ENCODE measurements around the gene SMAD5.

The SMAD5 gene

DNA sequence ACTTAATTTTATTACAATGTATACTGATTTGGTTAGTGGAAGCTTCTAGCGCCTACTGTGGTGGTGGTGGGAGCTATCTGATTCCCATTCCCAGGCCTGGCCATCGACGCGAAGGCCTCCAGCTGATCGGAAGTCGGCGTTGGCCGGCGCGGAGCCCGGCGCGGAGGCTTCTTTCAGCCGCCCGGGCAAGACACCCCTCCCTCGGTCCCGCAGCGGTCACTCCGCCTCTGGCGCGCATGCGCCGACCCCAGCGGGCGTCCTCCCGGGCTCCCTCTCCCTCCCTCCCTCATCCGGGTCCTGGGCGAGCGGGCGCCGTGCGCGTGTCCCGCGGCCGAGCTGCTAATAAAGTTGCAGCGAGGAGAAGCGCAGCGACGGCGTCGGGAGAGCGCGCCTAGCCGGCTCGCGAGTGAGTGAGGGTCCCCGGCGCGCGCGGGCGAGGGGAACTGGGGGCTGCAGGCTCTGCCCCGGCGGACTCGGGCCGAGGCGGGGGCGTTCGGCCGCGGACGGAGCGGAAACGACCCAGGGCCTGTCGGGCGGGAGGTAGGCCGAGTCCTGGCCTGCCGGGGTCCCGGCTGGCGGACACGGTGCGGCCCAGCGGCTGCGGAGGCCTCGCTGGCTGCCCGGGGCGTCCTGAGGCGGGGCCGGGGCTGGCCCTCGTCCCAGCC, at the start of gene SMAD5:
TSS of gene SMAD5 (plus strand) at position 289 of the 665 bp plus-strand sequence. CDS start 20,916 bp downstream, outside the sequence.
- peak; percentile 68 for DNase-seq (ENCODE audit: low read depth)

- no peak for DNase-seq (ENCODE audit: low read depth)
Measured at GRCh38 chr5:136084698-136085097, 47.9 kb upstream of the SMAD5 start.

GRCh38 chr5:136086783-136087566, 45.7 kb upstream of the SMAD5 start:
- DNase-seq (ENCODE audit: low read depth): no peak

DNA sequence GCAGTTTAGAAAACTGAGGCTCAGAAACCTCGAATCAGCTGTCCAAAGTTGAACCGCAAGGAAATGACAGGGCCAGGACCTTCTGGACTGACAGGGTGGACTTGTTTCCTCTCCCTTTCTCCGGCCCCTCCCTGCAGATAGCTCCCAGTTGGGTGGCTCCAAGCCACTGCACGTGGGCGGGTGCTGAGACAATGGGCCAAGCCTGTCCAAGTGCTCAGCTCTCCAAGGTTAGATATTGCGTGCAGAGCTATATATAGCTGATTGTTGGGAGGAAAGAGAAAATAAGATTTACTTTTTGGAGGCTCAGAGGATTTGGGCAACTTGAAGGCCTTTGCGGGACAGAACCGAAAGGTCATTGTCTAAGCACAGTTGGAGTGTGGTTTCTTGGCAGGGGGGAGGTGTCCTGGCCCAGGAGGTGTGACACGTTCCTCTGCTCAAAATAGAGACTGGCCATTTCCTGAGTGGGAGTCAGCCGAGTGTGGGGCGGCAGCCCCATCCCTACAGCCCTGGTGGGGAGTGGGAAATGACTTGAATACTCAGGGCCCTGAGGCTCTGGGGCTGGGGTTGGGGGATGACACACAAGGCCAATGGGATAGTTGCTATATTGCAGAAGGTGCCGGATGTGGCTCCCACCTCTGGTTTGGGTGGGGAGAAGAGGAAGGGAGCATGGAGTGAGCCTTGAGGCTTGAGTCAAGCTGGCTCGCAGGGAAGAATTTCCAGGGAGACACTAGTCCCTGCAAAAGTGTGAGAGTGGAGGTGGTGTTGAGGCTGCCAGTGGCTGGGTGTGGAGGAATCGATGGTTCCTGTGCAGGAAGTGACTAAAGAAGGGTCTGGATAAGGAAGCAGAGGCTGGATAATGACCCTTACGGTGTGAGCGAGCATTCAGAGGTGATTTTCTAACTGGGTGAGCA, 44.4 kb upstream of the SMAD5 start:
- no peak for DNase-seq (ENCODE audit: low read depth)

DNA sequence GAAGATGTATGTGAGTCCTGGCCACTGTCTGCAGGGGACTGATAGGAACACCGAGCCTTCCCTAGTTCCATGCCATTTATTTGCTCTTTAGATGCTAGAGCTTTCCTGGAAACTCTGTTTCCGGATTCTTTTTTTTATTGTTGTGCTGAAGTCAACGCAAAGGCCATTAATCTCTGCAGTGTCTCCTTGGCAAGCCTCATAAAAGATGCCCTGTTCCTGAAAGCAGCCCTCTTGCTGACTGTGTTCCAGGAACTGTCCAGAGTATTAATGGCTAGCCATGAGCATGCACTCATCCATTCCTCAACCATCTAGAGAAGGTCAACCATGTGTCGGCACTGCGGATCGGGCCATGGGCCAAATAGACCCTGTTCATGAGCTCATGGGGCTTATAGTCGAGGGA, 42.9 kb upstream of the SMAD5 start:
- DNase-seq (ENCODE audit: low read depth): no peak

GRCh38 chr5:136090319-136090718, 42.3 kb upstream of the SMAD5 start:
- no peak for DNase-seq (ENCODE audit: low read depth)

DNA sequence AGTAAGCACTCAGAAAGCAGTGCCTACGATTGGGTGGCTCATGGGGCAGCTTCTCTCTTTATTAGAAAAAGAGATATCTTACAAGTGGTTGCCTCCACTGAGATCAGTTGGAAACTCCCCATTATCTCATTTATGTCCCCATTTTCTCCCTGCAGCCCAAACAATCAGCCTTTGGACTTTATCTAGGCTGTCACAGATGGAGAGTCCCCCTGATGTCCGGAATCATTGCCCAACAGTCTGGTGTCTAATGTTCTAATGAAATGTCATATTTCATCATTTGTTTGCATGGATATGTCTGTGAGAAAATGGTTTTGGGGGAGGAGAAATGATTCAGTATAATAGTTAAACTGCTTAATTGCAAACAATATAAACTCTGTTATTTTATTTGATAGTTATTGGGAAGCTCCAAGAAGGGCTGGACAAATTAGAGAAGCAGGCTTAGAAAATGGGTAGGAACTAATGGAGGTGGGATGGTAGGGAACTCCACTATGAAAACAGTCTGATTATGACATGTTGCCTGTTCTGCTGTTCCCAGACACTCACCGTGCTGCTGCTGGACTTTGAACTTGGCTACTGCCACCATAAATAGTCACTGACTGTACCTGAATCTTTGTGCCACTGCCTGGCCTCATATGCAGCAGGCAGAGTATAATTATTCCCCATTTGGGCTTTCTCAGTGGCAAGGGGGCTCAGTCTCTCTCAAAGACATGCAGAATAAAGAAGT, 38.3 kb upstream of the SMAD5 start:
- no peak for DNase-seq (ENCODE audit: low read depth)

DNA sequence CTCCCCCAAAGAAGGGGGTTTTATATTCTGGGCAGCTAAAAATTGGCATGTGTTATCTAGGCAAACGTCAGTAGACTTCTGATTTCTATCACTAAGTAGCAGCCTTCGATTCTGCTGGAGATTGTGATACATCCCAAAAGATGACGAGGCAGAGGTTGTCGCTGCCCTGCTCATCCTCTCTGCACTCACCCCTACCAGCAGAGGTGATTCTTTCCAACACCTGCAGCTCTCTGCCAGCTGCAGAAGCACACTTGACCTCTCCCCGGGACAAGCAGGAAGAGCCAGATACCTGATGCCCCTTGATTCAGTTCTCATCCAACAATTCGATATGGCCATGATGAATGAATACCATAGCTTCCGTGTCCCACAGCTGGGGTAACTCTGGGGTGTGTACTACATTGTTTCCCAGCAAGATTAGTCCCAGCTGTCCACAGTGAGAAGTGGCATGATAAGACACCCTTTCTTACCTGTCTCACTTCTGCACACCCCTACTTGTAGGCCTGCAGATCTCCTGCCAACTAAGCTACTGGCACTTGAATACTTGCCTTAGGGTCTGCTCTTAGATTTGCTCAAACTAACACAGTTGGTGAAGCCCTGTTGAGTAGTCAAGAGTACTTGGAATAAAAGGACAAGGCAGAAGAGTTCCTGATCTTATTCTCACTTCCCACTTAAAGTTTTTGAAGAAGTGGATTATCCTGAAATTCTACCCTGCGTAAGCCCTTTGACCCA, 37.6 kb upstream of the SMAD5 start:
- no peak for DNase-seq (ENCODE audit: low read depth)

DNA sequence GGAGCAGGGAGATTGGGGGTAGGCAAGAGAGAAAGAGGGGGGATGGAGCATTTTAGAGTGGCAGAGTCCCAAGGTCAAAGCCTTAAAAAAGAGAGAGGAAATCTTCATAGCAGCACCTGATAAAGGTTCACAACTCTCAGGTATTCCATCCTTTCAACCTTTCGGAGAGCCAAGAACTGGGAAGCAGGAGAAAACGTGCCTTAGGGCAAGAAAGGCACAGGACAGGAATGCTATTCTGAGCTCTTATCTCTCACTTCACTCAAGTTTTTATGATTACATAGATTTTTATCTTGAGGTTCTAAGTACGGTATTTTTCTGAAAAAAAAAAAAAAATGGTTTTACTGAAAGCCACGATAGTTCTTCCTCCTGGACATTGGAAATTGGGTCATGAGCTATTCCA, 34.5 kb upstream of the SMAD5 start:
- no peak for DNase-seq (ENCODE audit: low read depth)

- DNase-seq (ENCODE audit: low read depth): no peak
Measured at GRCh38 chr5:136099870-136100269, 32.8 kb upstream of the SMAD5 start.

DNA sequence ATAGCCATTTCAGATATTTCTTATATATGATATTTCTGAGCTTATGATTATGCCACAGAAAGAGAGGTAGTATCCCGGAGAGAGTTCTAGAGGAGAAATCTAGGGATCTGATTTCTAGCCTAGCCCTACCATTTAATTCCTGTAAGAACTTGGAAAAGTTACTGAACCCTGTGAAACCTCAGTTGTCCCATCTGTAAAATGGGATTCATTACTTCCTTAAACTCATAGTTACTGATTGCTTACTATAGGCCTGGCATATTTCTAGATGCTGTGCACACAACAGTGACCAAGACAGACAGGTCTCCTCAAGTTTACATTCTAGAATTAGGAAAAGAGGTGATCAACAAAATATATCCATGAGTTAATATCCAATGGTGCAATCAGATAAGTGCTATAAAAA, 30.8 kb upstream of the SMAD5 start:
- DNase-seq (ENCODE audit: low read depth): no peak

- no peak for DNase-seq (ENCODE audit: low read depth)
Measured at GRCh38 chr5:136103118-136103517, 29.5 kb upstream of the SMAD5 start.

GRCh38 chr5:136104306-136104965, 28.2 kb upstream of the SMAD5 start:
- DNase-seq (ENCODE audit: low read depth): no peak

- DNase-seq (ENCODE audit: low read depth): no peak
Measured at GRCh38 chr5:136106351-136107031, 26.2 kb upstream of the SMAD5 start.

DNA sequence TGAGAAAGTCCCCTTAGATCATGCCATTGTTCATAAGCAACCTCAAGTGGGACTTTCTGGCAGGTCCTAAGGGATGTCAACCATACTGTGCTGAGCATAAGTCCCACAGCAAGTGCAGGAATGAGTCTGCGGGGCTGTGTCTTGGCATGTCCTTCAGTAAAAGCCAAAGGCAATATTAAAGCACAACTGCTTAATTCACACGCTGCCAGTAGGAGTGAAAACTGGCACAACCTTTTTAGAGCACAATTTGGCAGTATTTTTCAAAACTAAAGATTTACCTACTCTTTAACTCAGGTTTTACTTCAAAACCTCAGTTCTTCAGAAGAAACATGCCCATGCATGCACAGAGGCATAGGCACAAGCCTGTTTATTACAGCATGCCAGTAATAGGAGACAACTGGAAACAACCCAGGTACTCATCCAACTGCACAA, 24.4 kb upstream of the SMAD5 start:
- no peak for DNase-seq (ENCODE audit: low read depth)

DNA sequence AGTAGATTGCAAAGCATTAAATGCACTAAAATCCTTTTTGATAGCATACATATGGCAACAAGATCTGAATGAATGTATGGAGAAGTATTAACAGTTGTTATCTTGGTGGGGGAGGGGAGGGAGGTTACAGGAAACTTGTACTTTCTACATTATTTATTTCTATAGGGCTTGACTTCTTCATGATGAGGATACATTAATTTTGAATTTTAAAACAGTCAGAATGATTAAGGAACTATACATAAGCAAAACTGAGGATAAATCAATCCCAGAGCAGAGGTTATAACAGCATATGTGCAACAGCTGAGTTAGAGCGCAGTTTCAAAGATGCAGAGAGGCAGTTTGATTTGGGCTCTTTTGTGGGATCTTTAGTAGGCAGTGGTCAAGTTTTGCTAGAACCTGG, 23.9 kb upstream of the SMAD5 start:
- no peak for DNase-seq (ENCODE audit: low read depth)

DNA sequence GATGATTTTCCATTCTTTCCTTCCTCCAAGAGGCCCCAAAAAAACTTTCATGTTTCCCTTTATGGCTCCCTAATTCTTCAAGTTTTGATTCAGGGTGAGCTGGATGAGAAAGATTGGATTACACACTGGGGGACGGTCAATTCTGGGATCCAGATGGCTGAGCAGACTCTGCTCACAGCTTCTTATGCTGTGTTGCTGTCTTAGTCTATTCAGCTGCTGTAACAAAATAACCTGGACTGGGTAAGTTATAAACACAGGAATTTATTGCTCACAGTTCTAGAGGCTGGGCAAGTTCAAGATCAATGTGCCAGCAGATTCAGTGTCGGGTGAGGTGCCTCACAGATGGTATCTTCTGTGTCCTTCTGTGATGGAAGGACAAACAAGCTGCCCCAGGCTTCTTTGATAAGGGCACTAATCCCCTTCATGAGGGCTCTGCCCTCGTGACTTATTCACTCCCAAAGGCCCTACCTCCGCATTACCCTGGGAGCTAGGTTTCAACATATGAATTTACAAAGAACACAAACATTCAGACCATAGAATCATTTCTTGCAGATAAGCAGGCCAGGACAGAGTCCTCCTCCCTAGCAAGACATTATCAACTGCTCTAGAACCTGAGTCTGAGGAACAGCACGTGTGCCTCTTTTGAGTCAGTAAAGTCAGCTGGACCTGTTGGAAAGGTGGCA, 23.1 kb upstream of the SMAD5 start:
- DNase-seq (ENCODE audit: low read depth): no peak

- DNase-seq (ENCODE audit: low read depth): no peak
Measured at GRCh38 chr5:136113606-136114005, 19.0 kb upstream of the SMAD5 start.

DNA sequence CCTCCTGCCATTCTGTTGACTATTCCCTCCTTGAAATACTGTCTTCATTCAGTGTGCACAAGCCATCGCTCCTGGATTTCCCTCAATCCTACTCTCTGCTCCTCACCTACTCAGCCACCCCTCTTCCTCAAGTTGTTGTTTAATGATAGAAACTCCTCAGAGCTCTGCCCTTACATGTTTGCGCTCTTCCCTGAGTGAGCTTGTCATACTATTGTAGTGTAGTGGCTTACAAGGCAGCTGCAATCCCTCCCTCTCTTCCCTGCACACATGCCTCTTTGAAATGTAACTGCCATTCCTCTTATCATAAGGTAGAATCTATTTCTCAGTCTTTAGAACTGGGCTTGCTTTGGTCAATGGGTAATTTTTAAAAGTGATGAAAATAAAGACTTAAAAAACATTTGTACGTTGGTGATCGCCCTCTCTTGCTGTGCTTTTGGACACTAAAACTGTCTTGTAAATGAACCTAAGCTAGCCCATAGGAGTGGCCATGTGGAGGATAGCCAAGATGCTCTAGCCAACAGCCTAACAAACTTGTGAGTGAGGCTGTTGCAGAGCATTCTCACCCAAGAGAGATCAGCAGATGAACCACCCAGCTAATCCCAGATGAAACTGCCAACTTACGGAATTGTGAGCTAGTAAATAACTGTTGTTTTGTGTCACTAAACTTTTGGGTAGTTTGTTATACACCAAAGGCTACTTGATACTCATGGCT, 18.1 kb upstream of the SMAD5 start:
- no peak for DNase-seq (ENCODE audit: low read depth)

All from activated T-helper 1 cell treated with Interleukin-2 at 50 U/mL for 16 hours (primary cell).